PC-3 (cell line): ENCODE data around the gene MTLN. TPM values are rescaled to one million over a fixed set of nuclear protein-coding genes. Genes with fewer than 3 reads are reported as not detected.

Experiments
- ATAC-seq: fragments of 200-7000 bp; cut with Tn5 transposase; 2 replicates; pipeline ENCODE4 v1.9.1; 2020; ENCODE audit warnings: mild to moderate bottlenecking, moderate library complexity
- BruUV-seq: library from RNA; stranded (reverse); fragments of 400-500 nt; replicated peaks from 2 replicates; lab custom pipeline; 2021; lab: Mats Ljungman, UMichigan
- CTCF ChIA-PET: fragments of 300-600 bp; sonication (Branson Sonifier 250); formaldehyde crosslinking; loops from one replicate; lab custom pipeline; 2022; ENCODE audit warnings: antibody characterized with exemption; lab: Charles Lee
- POLR2A ChIA-PET: fragments of 300-600 bp; sonication (Branson Sonifier 250); formaldehyde crosslinking; loops from one replicate; lab custom pipeline; 2022; ENCODE audit warnings: antibody characterized with exemption; ENCODE audit not compliant: unreplicated experiment; lab: Charles Lee
- DNase-seq: peaks from one replicate; pipeline ENCODE4 v3.0.0-alpha.2; 2015
- H2AFZ ChIP-seq: fragments of 300-600 bp; sonication (generic); 2 replicates; pipeline ENCODE4 v1.6.0; 2016; ENCODE audit warnings: antibody characterized with exemption, low read length
- H3F3A ChIP-seq: fragments of 300-600 bp; sonication (generic); one replicate; pipeline ENCODE4 v1.6.0; 2017; ENCODE audit warnings: antibody characterized with exemption, low read length, control low read depth, mild to moderate bottlenecking; ENCODE audit not compliant: unreplicated experiment
- H3K27ac ChIP-seq: fragments of 300-600 bp; sonication (generic); 2 replicates; pipeline ENCODE4 v1.5.1; 2016; ENCODE audit warnings: mild to moderate bottlenecking, low read length
- H3K27me3 ChIP-seq: fragments of 300-600 bp; sonication (generic); 2 replicates; pipeline ENCODE4 v1.6.1; 2016; ENCODE audit warnings: low read length, mixed read lengths
- H3K36me3 ChIP-seq: fragments of 300-600 bp; sonication (generic); 2 replicates; pipeline ENCODE4 v1.6.1; 2016; ENCODE audit warnings: low read depth, mixed run types, low read length, mixed read lengths
- H3K4me1 ChIP-seq: fragments of 300-600 bp; sonication (generic); 2 replicates; pipeline ENCODE4 v1.5.1; 2016; ENCODE audit warnings: low read length; ENCODE audit not compliant: insufficient read depth
- H3K4me2 ChIP-seq: fragments of 300-600 bp; sonication (generic); 2 replicates; pipeline ENCODE4 v1.6.0; 2016; ENCODE audit warnings: low read length
- H3K4me3 ChIP-seq: fragments of 300-600 bp; sonication (generic); 2 replicates; pipeline ENCODE4 v1.5.1; 2016; ENCODE audit warnings: mild to moderate bottlenecking, low read length, mixed read lengths
- H3K79me2 ChIP-seq: fragments of 300-600 bp; sonication (generic); 2 replicates; pipeline ENCODE4 v1.6.1; 2017; ENCODE audit warnings: low read length, mixed read lengths
- H3K9ac ChIP-seq: fragments of 300-600 bp; sonication (generic); 2 replicates; pipeline ENCODE4 v1.6.0; 2016; ENCODE audit warnings: mild to moderate bottlenecking, low read length
- H3K9me2 ChIP-seq: fragments of 300-600 bp; sonication (generic); replicated peaks from 2 replicates; pipeline ENCODE4 v1.6.1; 2016; ENCODE audit warnings: mixed run types, low read length, mixed read lengths
- H3K9me3 ChIP-seq: fragments of 300-600 bp; sonication (generic); 2 replicates; pipeline ENCODE4 v1.6.1; 2016; ENCODE audit warnings: low read length, mixed read lengths
- H4K20me1 ChIP-seq: fragments of 300-600 bp; sonication (generic); 2 replicates; pipeline ENCODE4 v1.6.1; 2016; ENCODE audit warnings: low read length, mixed read lengths
- CTCF ChIP-seq: fragments of 300-600 bp; sonication (generic); conservative IDR thresholded peaks from 2 replicates; pipeline ENCODE4 v1.5.1; 2017; ENCODE audit warnings: antibody characterized with exemption, low read depth, mild to moderate bottlenecking, low read length
- EZH2 ChIP-seq: fragments of 300-600 bp; sonication (generic); IDR thresholded peaks from one replicate; pipeline ENCODE4 v1.6.1; 2017; ENCODE audit warnings: antibody characterized with exemption, mild to moderate bottlenecking, low read length; ENCODE audit not compliant: unreplicated experiment
- EZH2phosphoT487 ChIP-seq: fragments of 300-600 bp; sonication (generic); IDR thresholded peaks from 2 replicates; pipeline ENCODE4 v1.6.1; 2018; ENCODE audit warnings: mild to moderate bottlenecking, antibody characterized with exemption, low read length, borderline replicate concordance
- intact Hi-C: fragments of 100-400 bp; cut with micrococcal nuclease; formaldehyde crosslinking; loops from 2 replicates; pipeline ENCODE4 v1.9.0; 2023
- total RNA-seq: library from RNA; depleted of rRNA; stranded (reverse); fragments of >200 nt; gene quantifications from 2 replicates; pipeline ENCODE4 v1.2.3, GENCODE V29; 2014

Gene MTLN
- total RNA-seq, 1 experiment from 2014 or later = 181 TPM

- H3F3A ChIP-seq = no peaks in the 10 kb centered on the region
- ATAC-seq (no peak), DNase-seq (no peak)
- no peaks in the 10 kb centered on the region for H3K9me3 ChIP-seq
- no peaks in the 10 kb centered on the region for H4K20me1 ChIP-seq
- ChIA-PET CTCF (no interaction called here), POLR2A (no interaction called here)
- no peaks in the 10 kb centered on the region for H3K27me3 ChIP-seq
- no peak overlapping the region for H3K27ac ChIP-seq
- no peak overlapping the region for H2AFZ ChIP-seq
- intact Hi-C loops = no loop called here
- no TSS peak for BruUV-seq
- H3K79me2 ChIP-seq = peaks cover 10% of the 10 kb centered on the region
- H3K4me3 ChIP-seq = no peak overlapping the region
- no peaks in the 10 kb centered on the region for H3K4me1 ChIP-seq
- no peaks in the 10 kb centered on the region for H3K36me3 ChIP-seq
- no peak overlapping the region for H3K9ac ChIP-seq
- no peaks in the 10 kb centered on the region for H3K9me2 ChIP-seq
- H3K4me2 ChIP-seq = no peak overlapping the region
- no peak for TF ChIP-seq EZH2
- no peak for TF ChIP-seq CTCF
Measured at GRCh38 chr2:110216803-110217202, 4.5 kb upstream of the MTLN start.

GRCh38 chr2:110216199-110216598 lies 3.9 kb upstream of the MTLN start:
- Histone ChIP-seq H4K20me1 (no peaks in the 10 kb centered on the region), H3K27ac (no peak overlapping the region), H3K4me1 (no peaks in the 10 kb centered on the region), H3K9me3 (no peaks in the 10 kb centered on the region), H3K4me3 (no peak overlapping the region), H3F3A (no peaks in the 10 kb centered on the region), H3K9me2 (no peaks in the 10 kb centered on the region), H3K27me3 (no peaks in the 10 kb centered on the region), H3K36me3 (no peaks in the 10 kb centered on the region), H3K4me2 (no peak overlapping the region), H3K79me2 (peaks cover 15% of the 10 kb centered on the region), H2AFZ (no peak overlapping the region), H3K9ac (no peak overlapping the region)
- intact Hi-C loops = no loop called here
- BruUV-seq = no TSS peak
- ChIA-PET POLR2A (no interaction called here), CTCF (no interaction called here)
- DNase-seq = no peak
- no peak for ATAC-seq
- TF ChIP-seq EZH2phosphoT487 (no peak), EZH2 (no peak), CTCF (no peak)

- Histone ChIP-seq H3K36me3 (no peaks in the 10 kb centered on the region), H2AFZ (no peak overlapping the region), H3K9me3 (no peaks in the 10 kb centered on the region), H3K4me3 (no peak overlapping the region), H3K4me2 (no peak overlapping the region), H3K27ac (no peak overlapping the region), H3K9me2 (no peaks in the 10 kb centered on the region), H3K79me2 (peaks cover 21% of the 10 kb centered on the region), H3F3A (no peaks in the 10 kb centered on the region), H3K9ac (no peak overlapping the region), H4K20me1 (no peaks in the 10 kb centered on the region), H3K4me1 (no peaks in the 10 kb centered on the region), H3K27me3 (no peaks in the 10 kb centered on the region)
- no peak for DNase-seq
- POLR2A ChIA-PET = no interaction called here
- ATAC-seq = no peak
- CTCF ChIA-PET = no interaction called here
- intact Hi-C loops = no loop called here
- BruUV-seq = no TSS peak
- TF ChIP-seq CTCF (no peak), EZH2phosphoT487 (no peak), EZH2 (no peak)
Measured at GRCh38 chr2:110215566-110216158, 3.3 kb upstream of the MTLN start.
